NCI-H2227 treated with DMSO at 0.1 percent for 48 hours (cell line): ENCODE results near the gene MMS19.
"Not testable (repeated sequence)": the region's sequence is repeated elsewhere in the genome, so short reads cannot be mapped to it uniquely, and the experiment has no call there.

Experiments used
- DNase-seq: peaks from one replicate; lab custom pipeline; 2025; lab: John Stamatoyannopoulos, UW

Gene MMS19

DNA sequence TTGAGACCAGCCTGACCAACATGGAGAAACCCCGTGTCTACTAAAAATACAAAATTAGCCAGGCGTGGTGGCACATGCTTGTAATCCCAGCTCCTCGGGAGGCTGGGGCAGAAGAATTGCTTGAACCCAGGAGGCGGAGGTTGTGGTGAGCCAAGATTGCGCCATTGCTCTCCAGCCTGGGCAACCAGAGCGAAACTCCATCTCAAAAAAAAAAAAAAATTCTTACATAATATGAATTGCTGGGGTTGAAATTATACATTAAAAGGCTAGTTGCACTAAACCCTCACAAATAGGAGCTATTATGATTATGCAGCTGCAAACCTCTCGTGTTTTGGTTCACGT is 74.5 kb downstream of the MMS19 start:
- not testable (repeated sequence) for DNase-seq

- no peak for DNase-seq
Measured at GRCh38 chr10:97416565-97416964, 81.7 kb downstream of the MMS19 start.

DNA sequence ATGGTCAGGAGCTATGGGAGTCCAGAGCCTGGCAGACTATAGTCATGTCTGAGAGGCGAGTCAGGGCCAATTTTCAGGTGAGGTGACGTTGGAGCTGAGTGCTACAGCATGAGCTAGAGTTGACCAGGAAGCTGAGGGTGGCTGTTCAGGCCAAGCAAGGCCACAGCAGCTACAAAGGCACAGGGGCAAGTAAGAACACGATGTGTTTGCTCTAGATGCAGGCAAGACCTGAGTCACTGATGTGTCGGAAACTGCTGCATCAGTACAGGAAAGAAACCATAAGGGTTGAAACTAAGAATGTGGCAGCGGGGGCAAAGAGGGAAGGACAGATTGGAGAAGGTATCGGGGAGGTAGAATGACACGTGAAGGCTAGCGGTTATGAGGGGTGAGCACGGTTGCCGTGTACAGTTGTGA is 85.3 kb downstream of the MMS19 start:
- no peak for DNase-seq

- DNase-seq: no peak
Measured at GRCh38 chr10:97411406-97411805, 86.8 kb downstream of the MMS19 start.

GRCh38 chr10:97408496-97408992 is 89.7 kb downstream of the MMS19 start:
- no peak for DNase-seq
